ENCODE measurements around the gene RHOV.

DNA sequence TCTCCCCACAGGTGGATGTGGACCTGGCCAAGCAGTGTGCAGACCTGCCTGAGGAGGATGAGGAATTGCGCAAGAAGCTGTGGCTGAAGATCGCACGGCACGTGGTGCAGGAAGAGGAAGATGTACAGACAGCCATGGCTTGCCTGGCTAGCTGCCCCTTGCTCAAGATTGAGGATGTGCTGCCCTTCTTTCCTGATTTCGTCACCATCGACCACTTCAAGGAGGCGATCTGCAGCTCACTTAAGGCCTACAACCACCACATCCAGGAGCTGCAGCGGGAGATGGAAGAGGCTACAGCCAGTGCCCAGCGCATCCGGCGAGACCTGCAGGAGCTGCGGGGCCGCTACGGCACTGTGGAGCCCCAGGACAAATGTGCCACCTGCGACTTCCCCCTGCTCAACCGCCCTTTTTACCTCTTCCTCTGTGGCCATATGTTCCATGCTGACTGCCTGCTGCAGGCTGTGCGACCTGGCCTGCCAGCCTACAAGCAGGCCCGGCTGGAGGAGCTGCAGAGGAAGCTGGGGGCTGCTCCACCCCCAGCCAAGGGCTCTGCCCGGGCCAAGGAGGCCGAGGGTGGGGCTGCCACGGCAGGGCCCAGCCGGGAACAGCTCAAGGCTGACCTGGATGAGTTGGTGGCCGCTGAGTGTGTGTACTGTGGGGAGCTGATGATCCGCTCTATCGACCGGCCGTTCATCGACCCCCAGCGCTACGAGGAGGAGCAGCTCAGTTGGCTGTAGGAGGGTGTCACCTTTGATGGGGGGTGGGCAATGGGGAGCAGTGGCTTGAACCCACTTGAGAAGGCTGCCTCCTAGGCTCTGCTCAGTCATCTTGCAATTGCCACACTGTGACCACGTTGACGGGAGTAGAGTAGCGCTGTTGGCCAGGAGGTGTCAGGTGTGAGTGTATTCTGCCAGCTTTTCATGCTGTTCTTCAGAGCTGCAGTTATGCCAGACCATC, 28.8 kb upstream of the RHOV start:
- TF ChIP-seq, protein P1, sequence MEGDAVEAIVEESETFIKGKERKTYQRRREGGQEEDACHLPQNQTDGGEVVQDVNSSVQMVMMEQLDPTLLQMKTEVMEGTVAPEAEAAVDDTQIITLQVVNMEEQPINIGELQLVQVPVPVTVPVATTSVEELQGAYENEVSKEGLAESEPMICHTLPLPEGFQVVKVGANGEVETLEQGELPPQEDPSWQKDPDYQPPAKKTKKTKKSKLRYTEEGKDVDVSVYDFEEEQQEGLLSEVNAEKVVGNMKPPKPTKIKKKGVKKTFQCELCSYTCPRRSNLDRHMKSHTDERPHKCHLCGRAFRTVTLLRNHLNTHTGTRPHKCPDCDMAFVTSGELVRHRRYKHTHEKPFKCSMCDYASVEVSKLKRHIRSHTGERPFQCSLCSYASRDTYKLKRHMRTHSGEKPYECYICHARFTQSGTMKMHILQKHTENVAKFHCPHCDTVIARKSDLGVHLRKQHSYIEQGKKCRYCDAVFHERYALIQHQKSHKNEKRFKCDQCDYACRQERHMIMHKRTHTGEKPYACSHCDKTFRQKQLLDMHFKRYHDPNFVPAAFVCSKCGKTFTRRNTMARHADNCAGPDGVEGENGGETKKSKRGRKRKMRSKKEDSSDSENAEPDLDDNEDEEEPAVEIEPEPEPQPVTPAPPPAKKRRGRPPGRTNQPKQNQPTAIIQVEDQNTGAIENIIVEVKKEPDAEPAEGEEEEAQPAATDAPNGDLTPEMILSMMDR (IDR thresholded peaks at IDR 0.05; ENCODE audit: poor library complexity, severe bottlenecking): no peak
- TF ChIP-seq SMC3 (conservative IDR thresholded peaks at IDR 0.05; ENCODE audit: poor library complexity): no peak
- no peak for TF ChIP-seq POLR2AphosphoS5 (IDR thresholded peaks at IDR 0.05)
- TF ChIP-seq EP300 (conservative IDR thresholded peaks at IDR 0.05; ENCODE audit: poor library complexity, severe bottlenecking): no peak
